Epithelial cell of esophagus (primary cell): ENCODE measurements around the gene CCDC88C.
A peak's percentile ranks its signal among the peaks of the same experiment; 100 is the strongest.

Experiments used
- DNase-seq: peaks from one replicate; pipeline ENCODE4 v3.0.0; 2010; ENCODE audit warnings: low read depth
- H3K4me3 ChIP-seq: 2 replicates; pipeline ENCODE4 v1.5.1; 2011; ENCODE audit warnings: mild to moderate bottlenecking, low read length, control low read depth
- CTCF ChIP-seq: IDR thresholded peaks from 2 replicates; pipeline ENCODE4 v1.5.1; 2011; ENCODE audit warnings: low read depth, mild to moderate bottlenecking, low read length, control low read depth, inconsistent platforms; ENCODE audit not compliant: insufficient read depth; ENCODE audit errors: missing control alignments

CCDC88C gene

GRCh38 chr14:91257328-91258010 is 160.2 kb downstream of the CCDC88C start:
- no peak overlapping the region for H3K4me3 ChIP-seq
- DNase-seq = no peak
- TF ChIP-seq CTCF = no peak

- DNase-seq = no peak
- TF ChIP-seq CTCF = no peak
- no peak overlapping the region for H3K4me3 ChIP-seq
Measured at GRCh38 chr14:91256661-91257060, 161.0 kb downstream of the CCDC88C start.

- no peak for DNase-seq
- no peak overlapping the region for H3K4me3 ChIP-seq
- no peak for TF ChIP-seq CTCF
Measured at GRCh38 chr14:91255026-91255695, 162.5 kb downstream of the CCDC88C start.

DNA sequence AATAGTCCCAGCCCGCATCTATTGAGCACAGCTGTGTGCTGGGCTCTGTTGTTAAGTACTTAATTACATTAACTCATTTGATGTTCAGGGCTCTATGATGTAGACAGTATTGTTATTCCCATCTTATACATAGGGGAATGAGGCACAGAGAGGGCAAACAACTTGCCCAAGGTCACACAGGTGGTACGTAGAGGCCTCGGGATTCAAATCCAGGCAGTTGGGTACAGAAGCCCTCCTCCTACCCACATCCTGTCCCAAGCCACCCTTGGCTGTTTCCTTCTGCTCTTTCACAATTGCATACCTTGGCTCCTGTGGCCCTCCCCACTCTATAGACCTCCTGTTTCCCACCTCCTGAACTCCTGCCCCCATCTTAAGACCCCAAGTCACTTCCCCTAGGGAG is 163.2 kb downstream of the CCDC88C start:
- no peak for DNase-seq
- no peak overlapping the region for H3K4me3 ChIP-seq
- no peak for TF ChIP-seq CTCF

DNA sequence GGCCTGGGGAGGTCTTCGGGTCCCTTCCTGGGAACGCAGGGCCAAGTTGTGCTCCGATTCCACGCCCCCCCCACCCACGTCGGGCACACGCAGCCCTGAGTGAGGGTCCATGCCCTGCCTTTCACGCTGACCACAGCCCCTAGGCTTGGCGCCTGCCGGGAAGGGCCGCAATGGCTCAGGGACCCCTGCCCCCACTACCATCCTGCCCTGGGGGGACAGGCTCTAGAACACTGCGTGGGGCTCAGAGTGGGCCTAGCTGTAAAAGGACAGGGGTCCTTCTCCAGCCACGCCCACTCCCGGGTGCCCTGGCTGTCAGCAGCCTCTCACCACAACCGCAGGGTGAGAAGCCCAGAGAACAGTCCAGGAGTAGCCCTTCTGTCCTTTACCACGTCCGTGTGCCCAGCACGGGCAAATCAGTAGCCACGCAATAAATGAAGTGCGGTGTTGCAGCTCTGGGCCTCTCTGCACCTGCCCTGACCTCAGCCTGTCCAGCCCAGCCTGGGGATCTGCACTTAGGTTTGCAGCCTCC is 163.8 kb downstream of the CCDC88C start:
- DNase-seq = no peak
- no peak for TF ChIP-seq CTCF
- H3K4me3 ChIP-seq = peak overlapping the region; percentile 41

- no peak for TF ChIP-seq CTCF
- peak overlapping the region; percentile 49 for H3K4me3 ChIP-seq
- DNase-seq = no peak
Measured at GRCh38 chr14:91252871-91253794, 164.5 kb downstream of the CCDC88C start.
